ENCODE measurements around the gene PARM1. TPM values are rescaled to one million over a fixed set of nuclear protein-coding genes. Genes with fewer than 3 reads are reported as not detected.

The PARM1 gene
- total and polyA plus RNA-seq, 2 experiments from 2014 or later = 4.9 to 10.4 TPM

DNA sequence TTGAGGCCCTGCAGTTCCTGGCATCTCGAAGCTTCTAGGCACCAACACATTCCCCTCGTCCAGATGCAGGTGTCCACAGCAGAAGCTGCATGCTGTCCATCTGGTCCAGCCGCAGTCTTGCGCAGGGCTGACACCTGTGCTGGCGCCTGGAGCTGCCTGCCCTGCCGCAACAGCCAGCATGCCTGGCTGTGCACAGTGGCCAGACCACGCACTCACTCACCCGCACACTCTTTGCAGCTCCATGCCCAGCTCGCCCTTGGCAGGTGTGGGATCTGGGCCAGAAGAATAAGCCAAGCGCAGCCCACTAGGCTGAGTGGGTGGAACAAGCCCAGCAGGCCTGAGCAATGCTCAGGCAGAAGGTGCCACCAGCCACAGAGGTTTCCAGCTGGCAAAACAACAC, 125.6 kb downstream of the PARM1 start:
- Mint-ChIP-seq H3K4me3 (no peak overlapping the region), H3K9me3 (no peaks in the 10 kb centered on the region), H3K27me3 (ENCODE audit: insufficient read depth, low read depth, poor library complexity) (peaks cover 1% of the 10 kb centered on the region), H3K36me3 (ENCODE audit: low read depth) (no peaks in the 10 kb centered on the region), H3K27ac (no peak overlapping the region), H3K4me1 (no peaks in the 10 kb centered on the region)
- ATAC-seq = no peak
- H3K79me2 ChIP-seq (replicated peaks; ENCODE audit: insufficient read depth) = no peaks in the 10 kb centered on the region
- no peak overlapping the region for H3K4me3 ChIP-seq
- H3K9me2 ChIP-seq (ENCODE audit: insufficient read depth) = no peaks in the 10 kb centered on the region
- no peak for DNase-seq (ENCODE audit: low spot score)
- H3F3A ChIP-seq (replicated peaks; ENCODE audit: low read depth) = no peaks in the 10 kb centered on the region
- H2AFZ ChIP-seq = no peak overlapping the region
- H3K27me3 ChIP-seq (ENCODE audit: insufficient read depth) = no peaks in the 10 kb centered on the region
- H4K20me1 ChIP-seq (replicated peaks; ENCODE audit: insufficient read depth) = no peaks in the 10 kb centered on the region
- no peak for TF ChIP-seq EZH2phosphoT487 (IDR thresholded peaks at IDR 0.05; ENCODE audit: unreplicated experiment)
- TF ChIP-seq, protein P1, sequence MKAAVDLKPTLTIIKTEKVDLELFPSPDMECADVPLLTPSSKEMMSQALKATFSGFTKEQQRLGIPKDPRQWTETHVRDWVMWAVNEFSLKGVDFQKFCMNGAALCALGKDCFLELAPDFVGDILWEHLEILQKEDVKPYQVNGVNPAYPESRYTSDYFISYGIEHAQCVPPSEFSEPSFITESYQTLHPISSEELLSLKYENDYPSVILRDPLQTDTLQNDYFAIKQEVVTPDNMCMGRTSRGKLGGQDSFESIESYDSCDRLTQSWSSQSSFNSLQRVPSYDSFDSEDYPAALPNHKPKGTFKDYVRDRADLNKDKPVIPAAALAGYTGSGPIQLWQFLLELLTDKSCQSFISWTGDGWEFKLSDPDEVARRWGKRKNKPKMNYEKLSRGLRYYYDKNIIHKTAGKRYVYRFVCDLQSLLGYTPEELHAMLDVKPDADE (IDR thresholded peaks at IDR 0.05) = no peak
- no peak for TF ChIP-seq STAT1 (IDR thresholded peaks at IDR 0.05; ENCODE audit: unreplicated experiment)
- TF ChIP-seq, protein P2, sequence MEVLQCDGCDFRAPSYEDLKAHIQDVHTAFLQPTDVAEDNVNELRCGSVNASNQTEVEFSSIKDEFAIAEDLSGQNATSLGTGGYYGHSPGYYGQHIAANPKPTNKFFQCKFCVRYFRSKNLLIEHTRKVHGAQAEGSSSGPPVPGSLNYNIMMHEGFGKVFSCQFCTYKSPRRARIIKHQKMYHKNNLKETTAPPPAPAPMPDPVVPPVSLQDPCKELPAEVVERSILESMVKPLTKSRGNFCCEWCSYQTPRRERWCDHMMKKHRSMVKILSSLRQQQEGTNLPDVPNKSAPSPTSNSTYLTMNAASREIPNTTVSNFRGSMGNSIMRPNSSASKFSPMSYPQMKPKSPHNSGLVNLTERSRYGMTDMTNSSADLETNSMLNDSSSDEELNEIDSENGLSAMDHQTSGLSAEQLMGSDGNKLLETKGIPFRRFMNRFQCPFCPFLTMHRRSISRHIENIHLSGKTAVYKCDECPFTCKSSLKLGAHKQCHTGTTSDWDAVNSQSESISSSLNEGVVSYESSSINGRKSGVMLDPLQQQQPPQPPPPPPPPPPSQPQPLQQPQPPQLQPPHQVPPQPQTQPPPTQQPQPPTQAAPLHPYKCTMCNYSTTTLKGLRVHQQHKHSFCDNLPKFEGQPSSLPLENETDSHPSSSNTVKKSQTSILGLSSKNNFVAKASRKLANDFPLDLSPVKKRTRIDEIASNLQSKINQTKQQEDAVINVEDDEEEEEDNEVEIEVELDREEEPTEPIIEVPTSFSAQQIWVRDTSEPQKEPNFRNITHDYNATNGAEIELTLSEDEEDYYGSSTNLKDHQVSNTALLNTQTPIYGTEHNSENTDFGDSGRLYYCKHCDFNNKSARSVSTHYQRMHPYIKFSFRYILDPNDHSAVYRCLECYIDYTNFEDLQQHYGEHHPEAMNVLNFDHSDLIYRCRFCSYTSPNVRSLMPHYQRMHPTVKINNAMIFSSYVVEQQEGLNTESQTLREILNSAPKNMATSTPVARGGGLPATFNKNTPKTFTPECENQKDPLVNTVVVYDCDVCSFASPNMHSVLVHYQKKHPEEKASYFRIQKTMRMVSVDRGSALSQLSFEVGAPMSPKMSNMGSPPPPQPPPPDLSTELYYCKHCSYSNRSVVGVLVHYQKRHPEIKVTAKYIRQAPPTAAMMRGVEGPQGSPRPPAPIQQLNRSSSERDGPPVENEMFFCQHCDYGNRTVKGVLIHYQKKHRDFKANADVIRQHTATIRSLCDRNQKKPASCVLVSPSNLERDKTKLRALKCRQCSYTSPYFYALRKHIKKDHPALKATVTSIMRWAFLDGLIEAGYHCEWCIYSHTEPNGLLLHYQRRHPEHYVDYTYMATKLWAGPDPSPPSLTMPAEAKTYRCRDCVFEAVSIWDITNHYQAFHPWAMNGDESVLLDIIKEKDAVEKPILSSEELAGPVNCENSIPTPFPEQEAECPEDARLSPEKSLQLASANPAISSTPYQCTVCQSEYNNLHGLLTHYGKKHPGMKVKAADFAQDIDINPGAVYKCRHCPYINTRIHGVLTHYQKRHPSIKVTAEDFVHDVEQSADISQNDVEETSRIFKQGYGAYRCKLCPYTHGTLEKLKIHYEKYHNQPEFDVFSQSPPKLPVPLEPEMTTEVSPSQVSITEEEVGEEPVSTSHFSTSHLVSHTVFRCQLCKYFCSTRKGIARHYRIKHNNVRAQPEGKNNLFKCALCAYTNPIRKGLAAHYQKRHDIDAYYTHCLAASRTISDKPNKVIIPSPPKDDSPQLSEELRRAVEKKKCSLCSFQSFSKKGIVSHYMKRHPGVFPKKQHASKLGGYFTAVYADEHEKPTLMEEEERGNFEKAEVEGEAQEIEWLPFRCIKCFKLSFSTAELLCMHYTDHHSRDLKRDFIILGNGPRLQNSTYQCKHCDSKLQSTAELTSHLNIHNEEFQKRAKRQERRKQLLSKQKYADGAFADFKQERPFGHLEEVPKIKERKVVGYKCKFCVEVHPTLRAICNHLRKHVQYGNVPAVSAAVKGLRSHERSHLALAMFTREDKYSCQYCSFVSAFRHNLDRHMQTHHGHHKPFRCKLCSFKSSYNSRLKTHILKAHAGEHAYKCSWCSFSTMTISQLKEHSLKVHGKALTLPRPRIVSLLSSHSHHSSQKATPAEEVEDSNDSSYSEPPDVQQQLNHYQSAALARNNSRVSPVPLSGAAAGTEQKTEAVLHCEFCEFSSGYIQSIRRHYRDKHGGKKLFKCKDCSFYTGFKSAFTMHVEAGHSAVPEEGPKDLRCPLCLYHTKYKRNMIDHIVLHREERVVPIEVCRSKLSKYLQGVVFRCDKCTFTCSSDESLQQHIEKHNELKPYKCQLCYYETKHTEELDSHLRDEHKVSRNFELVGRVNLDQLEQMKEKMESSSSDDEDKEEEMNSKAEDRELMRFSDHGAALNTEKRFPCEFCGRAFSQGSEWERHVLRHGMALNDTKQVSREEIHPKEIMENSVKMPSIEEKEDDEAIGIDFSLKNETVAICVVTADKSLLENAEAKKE (CRISPR knock-in tag; IDR thresholded peaks at IDR 0.05) = no peak
- TF ChIP-seq POLR2AphosphoS5 (IDR thresholded peaks at IDR 0.05; ENCODE audit: low read depth) = no peak
- TF ChIP-seq NANOG (IDR thresholded peaks at IDR 0.05; ENCODE audit: borderline replicate concordance) = no peak
- no peak for TF ChIP-seq EZH2 (IDR thresholded peaks at IDR 0.05; ENCODE audit: low read depth, unreplicated experiment)
- no peak for TF ChIP-seq ZNF114 (CRISPR knock-in tag; IDR thresholded peaks at IDR 0.05)
- no peak for TF ChIP-seq CREB1 (CRISPR knock-in tag; IDR thresholded peaks at IDR 0.05; ENCODE audit: low read depth)
- TF ChIP-seq, protein P3, sequence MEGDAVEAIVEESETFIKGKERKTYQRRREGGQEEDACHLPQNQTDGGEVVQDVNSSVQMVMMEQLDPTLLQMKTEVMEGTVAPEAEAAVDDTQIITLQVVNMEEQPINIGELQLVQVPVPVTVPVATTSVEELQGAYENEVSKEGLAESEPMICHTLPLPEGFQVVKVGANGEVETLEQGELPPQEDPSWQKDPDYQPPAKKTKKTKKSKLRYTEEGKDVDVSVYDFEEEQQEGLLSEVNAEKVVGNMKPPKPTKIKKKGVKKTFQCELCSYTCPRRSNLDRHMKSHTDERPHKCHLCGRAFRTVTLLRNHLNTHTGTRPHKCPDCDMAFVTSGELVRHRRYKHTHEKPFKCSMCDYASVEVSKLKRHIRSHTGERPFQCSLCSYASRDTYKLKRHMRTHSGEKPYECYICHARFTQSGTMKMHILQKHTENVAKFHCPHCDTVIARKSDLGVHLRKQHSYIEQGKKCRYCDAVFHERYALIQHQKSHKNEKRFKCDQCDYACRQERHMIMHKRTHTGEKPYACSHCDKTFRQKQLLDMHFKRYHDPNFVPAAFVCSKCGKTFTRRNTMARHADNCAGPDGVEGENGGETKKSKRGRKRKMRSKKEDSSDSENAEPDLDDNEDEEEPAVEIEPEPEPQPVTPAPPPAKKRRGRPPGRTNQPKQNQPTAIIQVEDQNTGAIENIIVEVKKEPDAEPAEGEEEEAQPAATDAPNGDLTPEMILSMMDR (conservative IDR thresholded peaks at IDR 0.05; ENCODE audit: low read depth in 2 of 2) = no peak
- no peak for TF ChIP-seq ZNF331 (CRISPR knock-in tag; IDR thresholded peaks at IDR 0.05; ENCODE audit: low read depth)
- TF ChIP-seq, protein P4, sequence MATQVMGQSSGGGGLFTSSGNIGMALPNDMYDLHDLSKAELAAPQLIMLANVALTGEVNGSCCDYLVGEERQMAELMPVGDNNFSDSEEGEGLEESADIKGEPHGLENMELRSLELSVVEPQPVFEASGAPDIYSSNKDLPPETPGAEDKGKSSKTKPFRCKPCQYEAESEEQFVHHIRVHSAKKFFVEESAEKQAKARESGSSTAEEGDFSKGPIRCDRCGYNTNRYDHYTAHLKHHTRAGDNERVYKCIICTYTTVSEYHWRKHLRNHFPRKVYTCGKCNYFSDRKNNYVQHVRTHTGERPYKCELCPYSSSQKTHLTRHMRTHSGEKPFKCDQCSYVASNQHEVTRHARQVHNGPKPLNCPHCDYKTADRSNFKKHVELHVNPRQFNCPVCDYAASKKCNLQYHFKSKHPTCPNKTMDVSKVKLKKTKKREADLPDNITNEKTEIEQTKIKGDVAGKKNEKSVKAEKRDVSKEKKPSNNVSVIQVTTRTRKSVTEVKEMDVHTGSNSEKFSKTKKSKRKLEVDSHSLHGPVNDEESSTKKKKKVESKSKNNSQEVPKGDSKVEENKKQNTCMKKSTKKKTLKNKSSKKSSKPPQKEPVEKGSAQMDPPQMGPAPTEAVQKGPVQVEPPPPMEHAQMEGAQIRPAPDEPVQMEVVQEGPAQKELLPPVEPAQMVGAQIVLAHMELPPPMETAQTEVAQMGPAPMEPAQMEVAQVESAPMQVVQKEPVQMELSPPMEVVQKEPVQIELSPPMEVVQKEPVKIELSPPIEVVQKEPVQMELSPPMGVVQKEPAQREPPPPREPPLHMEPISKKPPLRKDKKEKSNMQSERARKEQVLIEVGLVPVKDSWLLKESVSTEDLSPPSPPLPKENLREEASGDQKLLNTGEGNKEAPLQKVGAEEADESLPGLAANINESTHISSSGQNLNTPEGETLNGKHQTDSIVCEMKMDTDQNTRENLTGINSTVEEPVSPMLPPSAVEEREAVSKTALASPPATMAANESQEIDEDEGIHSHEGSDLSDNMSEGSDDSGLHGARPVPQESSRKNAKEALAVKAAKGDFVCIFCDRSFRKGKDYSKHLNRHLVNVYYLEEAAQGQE (IDR thresholded peaks at IDR 0.05; ENCODE audit: unreplicated experiment) = no peak
- TF ChIP-seq JUNB (IDR thresholded peaks at IDR 0.05; ENCODE audit: unreplicated experiment) = no peak
- no peaks in the 10 kb centered on the region for H3K36me3 ChIP-seq (ENCODE audit: insufficient read depth)
- no peaks in the 10 kb centered on the region for H3K4me1 ChIP-seq (ENCODE audit: insufficient read depth)
- H3K27ac ChIP-seq (ENCODE audit: low read depth) = no peak overlapping the region
- no peak overlapping the region for H3K4me2 ChIP-seq
